ENCODE data around the gene BMP2.

- TF ChIP-seq POLR2A (IDR thresholded peaks at IDR 0.05) = no peak
- no peak for TF ChIP-seq POLR2AphosphoS5 (IDR thresholded peaks at IDR 0.05)
- TF ChIP-seq EP300 (IDR thresholded peaks at IDR 0.05; ENCODE audit: low read depth) = no peak
- TF ChIP-seq CTCF (IDR thresholded peaks at IDR 0.05) = no peak
Measured at GRCh38 chr20:6750438-6750837, 17.0 kb upstream of the BMP2 start.

All from transverse colon (tissue), 4 donors.